ENCODE results near the gene POLR1A.

Gene POLR1A

GRCh38 chr2:86036669-86037138, 69.0 kb downstream of the POLR1A start:
- no peak for DNase-seq

DNA sequence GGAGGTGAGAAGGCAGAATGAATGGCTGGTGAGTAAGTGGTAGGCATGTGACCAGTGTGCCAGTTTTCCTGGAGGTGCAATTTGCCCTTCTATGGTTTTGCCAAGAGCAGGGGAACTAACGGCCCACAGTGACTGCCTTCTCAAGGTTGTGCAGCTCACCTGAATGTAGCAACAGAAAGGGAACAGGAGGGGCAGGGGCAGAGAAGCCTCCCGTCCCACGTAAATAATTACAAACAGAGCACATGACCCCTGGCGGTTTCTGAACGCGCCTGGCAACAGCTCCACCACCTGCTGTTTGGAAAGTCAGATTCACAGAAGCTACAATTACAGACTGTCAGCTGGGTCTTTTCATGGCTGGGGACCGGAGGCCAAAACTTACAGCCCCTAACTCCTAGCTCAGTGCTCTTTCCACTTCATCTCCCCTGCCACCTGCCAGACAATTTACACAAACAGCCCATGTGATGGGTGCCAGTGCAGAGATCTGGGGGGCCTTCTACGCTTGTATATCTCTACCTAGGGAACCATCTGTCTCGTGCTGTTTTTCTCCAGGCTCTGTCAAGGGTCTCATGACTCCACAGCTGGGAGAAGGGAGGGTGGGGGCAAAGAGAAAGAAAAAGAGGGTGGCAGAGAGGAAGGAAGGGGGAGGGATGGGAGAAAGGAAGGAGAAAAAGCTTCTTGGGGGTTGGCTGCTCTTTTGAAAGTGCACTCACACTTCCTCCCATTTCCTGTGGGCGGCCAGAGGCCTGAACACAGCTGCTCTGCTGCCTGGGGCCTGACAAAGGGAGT, 69.6 kb downstream of the POLR1A start:
- DNase-seq, result peak; percentile 45

DNA sequence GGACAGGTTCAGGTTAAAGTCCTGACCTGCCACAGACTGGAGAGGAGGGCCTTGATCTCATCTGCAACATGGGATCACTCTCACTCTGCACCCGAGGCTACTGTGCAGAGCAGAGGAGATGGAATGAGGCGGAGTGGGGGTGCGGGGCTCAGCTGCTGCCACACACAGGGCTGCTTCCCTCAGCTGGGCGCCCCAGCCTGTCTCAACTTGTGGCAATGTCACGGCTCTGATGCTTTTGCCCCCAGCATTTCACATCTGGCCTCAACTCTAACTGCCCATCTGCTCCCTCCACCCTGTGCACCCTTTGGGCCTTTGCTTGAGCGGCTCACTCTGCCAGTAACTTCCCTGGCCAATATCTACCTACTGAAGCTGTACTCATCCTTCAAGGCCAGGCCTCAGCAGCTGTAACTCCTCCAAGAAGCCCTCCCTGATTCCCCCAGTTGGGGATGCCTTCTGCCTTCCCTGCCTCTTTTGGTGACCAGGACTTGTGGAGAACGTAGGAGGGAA, 70.3 kb downstream of the POLR1A start:
- no peak for DNase-seq

- DNase-seq, result no peak
These were observed 71.7 kb downstream of the POLR1A start for GRCh38 chr2:86033751-86034692.

DNA sequence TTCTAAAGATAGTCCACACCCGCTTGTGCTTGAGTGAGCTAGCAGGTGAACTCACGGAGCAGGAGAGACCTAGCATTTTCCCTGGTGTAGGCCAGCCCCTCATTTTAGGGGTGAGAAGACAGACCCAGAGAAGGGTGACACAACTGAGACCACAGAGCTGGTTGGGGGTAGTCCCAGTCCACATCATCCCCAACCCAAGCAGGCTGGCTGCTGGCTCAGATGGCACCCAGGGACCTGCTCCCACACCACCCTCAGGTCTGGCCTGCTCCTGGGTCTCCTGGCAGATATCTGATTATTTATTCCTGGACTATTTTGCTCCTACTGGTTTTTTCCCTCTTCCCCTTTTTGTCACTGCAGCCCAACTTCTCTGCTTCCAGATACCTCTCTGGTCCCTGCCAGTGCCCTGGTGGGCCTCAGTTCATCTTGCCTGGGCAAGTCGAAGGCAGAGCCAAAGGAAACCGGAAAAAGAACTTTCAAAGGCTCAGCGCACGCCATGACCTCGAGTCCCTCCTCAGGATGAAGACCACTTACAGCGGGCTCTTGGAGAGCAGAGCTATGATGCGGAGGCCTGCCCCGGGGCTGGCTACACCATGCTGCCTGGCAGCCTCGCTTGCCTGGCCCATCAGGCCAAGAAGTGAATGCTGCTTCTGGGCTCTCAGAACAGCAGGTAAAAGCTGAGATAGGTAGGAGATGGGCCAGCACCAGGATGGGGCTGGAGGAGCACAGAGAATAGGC, 72.7 kb downstream of the POLR1A start:
- no peak for DNase-seq

DNA sequence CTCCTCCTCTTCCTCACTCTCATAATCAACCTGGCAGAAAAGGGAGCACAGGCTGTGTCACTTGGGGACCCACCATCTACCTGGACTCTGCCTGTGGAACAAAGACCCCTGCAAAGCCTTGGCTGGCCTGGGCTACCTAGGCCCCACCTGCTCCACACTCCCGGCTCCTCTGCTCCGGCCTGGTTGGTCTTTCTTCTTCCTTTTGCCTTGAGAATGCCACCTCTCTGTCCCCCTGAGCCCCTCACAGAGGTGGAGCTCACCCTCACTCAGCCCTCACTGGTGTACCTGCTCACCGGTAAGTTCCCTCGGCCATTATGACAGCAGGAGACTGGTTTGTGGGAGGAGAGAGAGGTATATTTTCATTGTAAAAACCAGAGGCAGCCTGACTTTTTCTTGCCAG, 74.1 kb downstream of the POLR1A start:
- DNase-seq, result no peak

DNA sequence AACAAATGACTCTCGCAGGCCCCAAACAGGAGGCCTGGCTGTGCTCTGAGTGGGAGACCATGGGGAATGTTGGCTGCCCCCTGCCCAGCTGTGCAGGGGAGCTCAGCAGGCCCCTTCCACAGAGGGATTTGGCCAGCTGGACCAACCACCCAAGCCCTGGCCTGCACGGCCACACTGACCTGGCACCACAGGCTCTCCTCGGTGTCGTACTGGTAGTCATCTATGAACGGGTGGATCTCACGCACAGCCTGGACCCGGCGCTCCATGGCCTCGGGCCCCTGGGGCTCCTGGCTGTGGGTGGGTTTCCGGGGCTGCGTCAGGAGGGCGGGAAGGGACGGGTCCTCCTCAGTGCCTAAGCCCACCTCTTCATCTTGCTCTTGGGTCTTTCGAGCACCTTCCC, 74.5 kb downstream of the POLR1A start:
- DNase-seq, result no peak

GRCh38 chr2:86029873-86030272, 75.8 kb downstream of the POLR1A start:
- no peak for DNase-seq

DNA sequence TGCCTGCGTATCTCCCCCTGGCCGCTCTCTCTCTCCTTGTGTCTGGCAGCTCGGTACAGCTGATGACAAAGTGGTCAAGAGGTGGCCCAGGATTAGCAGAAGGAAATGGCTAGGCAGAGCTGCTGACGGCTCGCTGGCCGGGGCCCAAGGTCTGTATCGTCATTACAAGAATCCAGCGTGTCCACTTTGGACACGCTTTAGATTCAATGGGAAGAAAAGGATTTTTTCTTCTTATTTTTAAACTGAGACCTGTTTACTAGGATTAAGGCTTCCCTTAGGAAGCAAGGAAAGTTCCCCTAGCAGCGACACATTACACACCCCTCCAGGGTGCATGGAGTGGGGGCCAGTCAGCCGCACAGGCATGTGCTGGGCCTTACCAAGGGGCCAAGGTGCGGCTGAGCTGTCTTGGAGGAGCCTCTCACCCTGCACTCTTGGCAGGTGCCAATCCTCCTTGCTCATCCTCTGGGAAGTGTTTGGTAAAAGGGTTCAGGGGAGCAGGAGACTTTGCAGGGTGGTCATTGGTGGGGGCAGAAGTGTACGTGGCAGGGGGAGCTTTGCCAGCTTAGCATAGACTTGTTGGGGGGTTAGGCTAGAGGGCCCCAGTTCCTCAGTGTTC, 76.8 kb downstream of the POLR1A start:
- DNase-seq, result no peak

- no peak for DNase-seq
These were observed 77.5 kb downstream of the POLR1A start for GRCh38 chr2:86027922-86028765.

- DNase-seq, result no peak
These were observed 78.3 kb downstream of the POLR1A start for GRCh38 chr2:86027196-86027921.

GRCh38 chr2:86026744-86027065, 79.0 kb downstream of the POLR1A start:
- DNase-seq, result no peak

DNA sequence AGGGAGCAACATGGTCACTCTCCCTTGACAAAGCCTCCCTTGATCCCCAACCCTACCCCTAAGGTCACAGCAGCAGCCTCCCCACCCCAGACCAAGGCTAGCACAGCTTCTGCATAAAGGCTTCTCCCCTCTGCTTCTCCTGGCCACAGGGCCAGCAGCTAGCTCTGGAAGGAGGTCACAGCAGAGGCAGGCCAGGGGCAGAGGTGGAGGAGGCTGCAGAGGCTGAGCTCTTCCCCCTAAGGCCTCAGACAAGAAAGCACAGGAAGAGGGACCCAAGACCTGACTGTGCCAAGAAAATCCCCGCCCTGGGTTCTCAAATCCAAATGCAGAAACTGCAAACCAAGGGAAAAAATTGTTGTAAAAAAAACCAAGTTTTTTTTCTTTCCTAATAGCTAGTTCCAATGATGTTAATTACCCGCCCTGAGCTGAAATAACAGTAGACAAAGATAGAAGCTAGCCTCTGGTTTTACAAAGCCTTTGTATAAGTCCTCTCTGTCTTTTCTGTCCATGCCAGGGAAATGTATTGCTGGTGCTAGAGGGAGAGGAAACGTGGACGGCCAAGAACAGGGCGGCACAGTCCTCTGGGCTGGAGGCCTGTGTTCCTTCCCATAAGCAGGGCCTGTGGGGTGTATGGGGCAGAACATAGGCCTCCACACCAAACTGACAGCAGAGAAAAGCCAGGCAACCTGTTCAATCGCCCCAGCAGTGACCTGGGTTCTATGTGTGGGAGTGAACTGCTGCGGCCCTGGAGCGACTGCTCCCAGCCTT, 79.5 kb downstream of the POLR1A start:
- no peak for DNase-seq

DNA sequence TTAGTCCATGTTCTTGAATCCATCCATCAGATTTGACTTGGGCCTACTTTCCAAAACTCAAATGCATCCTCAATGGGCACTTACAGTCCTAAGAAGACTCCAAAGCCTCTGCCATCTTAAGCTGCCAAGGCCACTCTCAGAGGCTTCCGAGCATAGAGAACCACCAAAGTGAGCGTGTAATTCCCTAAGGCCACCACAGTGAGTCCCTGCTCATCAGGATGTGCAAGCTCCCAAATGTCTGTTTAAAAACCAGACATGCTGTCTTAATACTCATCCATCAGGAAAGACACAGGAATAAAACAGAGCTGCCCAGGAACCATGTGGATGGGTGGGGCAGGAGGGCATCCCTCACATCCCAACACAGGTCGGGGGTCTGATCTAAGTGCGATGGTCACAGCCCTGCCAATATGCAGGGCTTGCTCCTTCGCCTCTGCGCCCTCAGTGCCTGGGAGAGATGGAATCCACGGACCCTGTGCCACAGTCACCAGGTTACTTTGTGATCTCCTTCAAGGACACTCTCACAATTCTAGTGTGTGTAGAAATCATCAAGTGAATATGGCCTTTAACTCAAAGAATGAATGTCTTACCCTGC, 80.4 kb downstream of the POLR1A start:
- no peak for DNase-seq

DNA sequence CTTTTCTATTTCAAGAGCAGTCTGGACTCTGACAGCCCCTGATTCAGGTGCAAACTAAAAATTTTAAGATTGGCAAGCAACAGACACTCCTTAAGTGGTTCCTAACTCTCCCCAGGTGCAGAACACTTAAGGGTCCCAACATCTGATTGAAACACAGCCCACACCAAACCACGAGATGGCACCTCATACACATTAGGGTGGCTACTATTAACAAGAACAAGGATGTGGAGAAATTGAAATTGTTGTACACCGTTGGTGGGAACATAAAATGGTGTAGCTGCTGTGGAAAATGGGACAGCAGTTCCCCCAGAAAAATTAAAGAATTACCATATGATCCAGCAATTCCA, 82.3 kb downstream of the POLR1A start:
- no peak for DNase-seq

- no peak for DNase-seq
These were observed 82.9 kb downstream of the POLR1A start for GRCh38 chr2:86022661-86023365.

DNA sequence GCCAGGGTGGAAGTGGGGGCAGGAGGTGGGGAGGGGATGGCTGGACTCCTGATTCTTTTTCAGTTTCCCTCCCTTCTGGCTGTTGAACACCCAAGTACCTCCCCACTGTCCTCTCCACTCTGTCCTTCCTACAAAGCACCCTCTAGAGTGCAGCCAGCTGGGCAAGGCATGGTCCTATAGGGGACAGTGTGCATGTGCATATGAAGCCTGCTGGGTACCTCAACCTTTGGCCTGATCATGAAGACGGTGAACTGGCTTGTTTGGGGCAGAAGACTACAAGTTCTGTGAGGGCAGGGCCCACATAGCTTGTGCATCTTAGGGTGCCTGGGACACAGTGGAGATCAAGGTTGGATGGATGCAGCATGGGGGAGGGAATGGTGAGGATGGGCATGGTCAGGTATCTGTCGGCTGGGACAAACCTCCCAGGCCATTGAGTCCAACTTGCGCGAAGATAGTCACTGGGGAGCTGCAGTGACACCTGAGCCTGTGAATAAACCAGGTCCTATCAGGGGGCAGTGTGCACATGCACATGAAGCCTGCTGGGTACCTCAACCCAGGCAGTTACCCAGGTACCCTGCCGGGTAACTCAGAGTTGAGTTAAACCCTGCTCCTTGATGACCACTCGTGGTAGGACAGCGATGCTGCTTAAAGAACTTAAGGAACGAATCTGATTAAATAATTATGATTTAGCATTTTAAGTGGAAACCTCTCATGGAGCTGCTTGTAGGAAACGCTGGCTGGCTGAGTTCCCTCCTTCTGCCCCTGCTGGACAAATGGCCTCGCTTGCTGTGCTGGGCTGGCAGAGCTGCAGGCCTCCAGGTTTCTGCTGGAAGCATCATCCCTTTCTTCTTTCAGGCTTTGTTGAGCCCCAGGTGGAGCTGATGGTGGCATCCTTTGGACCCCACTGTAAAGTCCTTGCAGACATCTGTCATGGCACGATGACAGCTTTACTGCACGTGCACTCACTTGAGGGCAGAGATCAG, 84.0 kb downstream of the POLR1A start:
- DNase-seq, result no peak

DNA sequence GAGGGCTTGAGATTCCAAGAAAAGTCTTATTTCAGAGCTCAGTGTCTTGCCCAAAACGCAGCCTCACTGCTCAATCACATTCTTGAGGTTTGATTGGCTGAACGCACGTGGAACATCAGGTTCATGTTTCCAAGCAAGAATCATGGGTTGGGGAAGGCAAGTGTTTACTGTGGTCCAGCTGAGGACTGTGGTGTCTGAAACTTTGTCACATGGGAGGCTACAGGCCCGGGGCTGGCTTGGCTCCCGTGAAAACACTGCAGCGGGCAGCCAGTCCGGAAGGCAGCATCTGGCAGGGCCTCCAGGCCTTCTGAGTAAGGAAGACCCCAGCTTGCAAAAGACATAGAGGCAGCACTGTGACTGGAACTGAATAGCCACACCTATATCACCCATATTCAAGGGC, 84.7 kb downstream of the POLR1A start:
- no peak for DNase-seq

Data from activated CD8-positive, alpha-beta memory T cell treated with anti-CD3 and anti-CD28 coated beads, Interleukin-2, amount 50 U/mL, for 4 hours (primary cell).